H1 (cell line): ENCODE data around the gene CLN5. TPM values are rescaled to one million over a fixed set of nuclear protein-coding genes. Genes with fewer than 3 reads are reported as not detected.

ENCODE experiments used
- CTCF ChIA-PET: fragments of 300-600 bp; sonication (Branson Sonifier 250); formaldehyde crosslinking; loops from one replicate; lab custom pipeline; 2021; ENCODE audit not compliant: partially characterized antibody; lab: Charles Lee
- POLR2A ChIA-PET: fragments of 300-600 bp; sonication (Branson Sonifier 250); formaldehyde crosslinking; loops from one replicate; lab custom pipeline; 2021; ENCODE audit warnings: inconsistent platforms; ENCODE audit not compliant: partially characterized antibody; lab: Charles Lee
- DNase-seq, 2 experiments: peaks; one replicate each; pipeline versions ENCODE4 v3.0.0 to v3.0.0-alpha.2; 2010 to 2022; ENCODE audit warnings: low spot score in 2 of 2, low read depth in 1 of 2, mixed read lengths in 1 of 2
- FAIRE-seq: peaks from 2 replicates; lab custom pipeline; 2011; peaks lifted over from hg19 to GRCh38; lab: Jason Lieb, UNC
- H2AFZ ChIP-seq: 2 replicates; pipeline ENCODE4 v1.8.1; 2012; ENCODE audit warnings: low read length, inconsistent platforms
- H2AK5ac ChIP-seq: 2 replicates; pipeline ENCODE4 v1.6.1; 2013; ENCODE audit warnings: low read depth, low read length
- H2BK120ac ChIP-seq: replicated peaks from 2 replicates; pipeline ENCODE3; 2013; ENCODE audit warnings: low read depth, low read length, inconsistent platforms
- H2BK12ac ChIP-seq: 2 replicates; pipeline ENCODE4 v1.6.1; 2013; ENCODE audit warnings: low read depth, low read length
- H2BK15ac ChIP-seq: 2 replicates; pipeline ENCODE4 v1.6.1; 2013; ENCODE audit warnings: low read length
- H2BK20ac ChIP-seq: 2 replicates; pipeline ENCODE4 v1.6.1; 2013; ENCODE audit warnings: low read length
- H2BK5ac ChIP-seq: 2 replicates; pipeline ENCODE4 v1.6.1; 2013; ENCODE audit warnings: low read depth, low read length
- H3K14ac ChIP-seq: 2 replicates; pipeline ENCODE4 v1.6.1; 2013; ENCODE audit warnings: inconsistent platforms; ENCODE audit not compliant: insufficient read length
- H3K18ac ChIP-seq: 2 replicates; pipeline ENCODE4 v1.6.1; 2013; ENCODE audit warnings: low read length; ENCODE audit errors: extremely low read depth
- H3K23ac ChIP-seq: 2 replicates; pipeline ENCODE4 v1.6.1; 2013; ENCODE audit warnings: inconsistent platforms; ENCODE audit not compliant: insufficient read length
- H3K23me2 ChIP-seq: 2 replicates; pipeline ENCODE4 v1.6.1; 2013; ENCODE audit warnings: low read depth, low read length
- H3K27ac ChIP-seq: 2 replicates; pipeline ENCODE4 v1.6.1; 2011; ENCODE audit warnings: low read depth, low read length, inconsistent platforms
- H3K27me3 ChIP-seq, 4 experiments: replicated peaks in 1 of 4; 1 replicate in 1 of 4; 2 replicates in 3 of 4; pipeline versions ENCODE4 v1.6.1 to v1.8.1; 2011 to 2013; ENCODE audit warnings: low read length in 3 of 4, mild to moderate bottlenecking in 3 of 4, inconsistent platforms in 2 of 4, mixed read lengths in 2 of 4, moderate library complexity in 1 of 4; ENCODE audit not compliant: control insufficient read depth in 3 of 4, insufficient read depth in 3 of 4; ENCODE audit errors: extremely low read depth in 1 of 4
- H3K36me3 ChIP-seq, 4 experiments: 2 replicates each; pipeline versions ENCODE4 v1.6.1 to v1.8.1; 2011 to 2013; ENCODE audit warnings: mild to moderate bottlenecking in 4 of 4, low read length in 3 of 4, moderate library complexity in 2 of 4, control low read depth in 1 of 4, inconsistent platforms in 1 of 4; ENCODE audit not compliant: insufficient read depth in 4 of 4, control insufficient read depth in 2 of 4
- H3K4ac ChIP-seq: replicated peaks from 2 replicates; pipeline ENCODE3; 2013; ENCODE audit warnings: low read length, low read depth, mixed read lengths, inconsistent platforms; ENCODE audit not compliant: insufficient read length
- H3K4me1 ChIP-seq, 4 experiments: replicated peaks in 1 of 4; 1 replicate in 1 of 4; 2 replicates in 3 of 4; pipeline versions ENCODE4 v1.6.1 to v1.8.1; 2011 to 2013; ENCODE audit warnings: low read length in 3 of 4, inconsistent platforms in 2 of 4, mixed read lengths in 1 of 4; ENCODE audit not compliant: insufficient read depth in 4 of 4, control insufficient read depth in 3 of 4
- H3K4me2 ChIP-seq, 2 experiments: 2 replicates each; pipeline versions ENCODE4 v1.6.1 to v1.8.1; 2011 to 2013; ENCODE audit warnings: low read depth in 2 of 2, low read length in 2 of 2, control low read depth in 1 of 2, inconsistent platforms in 1 of 2, mild to moderate bottlenecking in 1 of 2; ENCODE audit not compliant: insufficient read depth in 1 of 2
- H3K4me3 ChIP-seq, 4 experiments: fragments of 200-600, 300-600 bp in 1 of 4; sonication (generic), shearing (Covaris generic), sonication (Bioruptor Twin) in 1 of 4; 2 replicates each; pipeline versions ENCODE4 v1.5.1 to v1.8.1; 2011 to 2016; ENCODE audit warnings: low read length in 4 of 4, low read depth in 3 of 4, control low read depth in 2 of 4, inconsistent platforms in 2 of 4, mild to moderate bottlenecking in 2 of 4, mixed read lengths in 1 of 4, moderate library complexity in 1 of 4; ENCODE audit not compliant: insufficient read depth in 2 of 4; ENCODE audit errors: extremely low read depth in 1 of 4
- H3K56ac ChIP-seq: replicated peaks from 2 replicates; pipeline ENCODE3; 2013; ENCODE audit warnings: low read depth, mild to moderate bottlenecking, mixed read lengths, low read length, inconsistent platforms; ENCODE audit not compliant: insufficient read length
- H3K79me1 ChIP-seq: 2 replicates; pipeline ENCODE4 v1.6.1; 2013; ENCODE audit warnings: low read depth, low read length, control low read depth
- H3K79me2 ChIP-seq, 2 experiments: 2 replicates each; pipeline versions ENCODE4 v1.6.1 to v1.8.1; 2012 to 2013; ENCODE audit warnings: low read length in 2 of 2, mild to moderate bottlenecking in 2 of 2, inconsistent platforms in 1 of 2; ENCODE audit not compliant: insufficient read depth in 2 of 2, control insufficient read depth in 1 of 2
- H3K9ac ChIP-seq, 4 experiments: replicated peaks in 1 of 4; 1 replicate in 1 of 4; 2 replicates in 3 of 4; pipeline versions ENCODE4 v1.6.1 to v1.8.1; 2011 to 2013; ENCODE audit warnings: low read depth in 3 of 4, low read length in 3 of 4, control low read depth in 2 of 4, mild to moderate bottlenecking in 2 of 4, moderate library complexity in 2 of 4, inconsistent platforms in 1 of 4; ENCODE audit errors: extremely low read depth in 1 of 4
- H3K9me3 ChIP-seq, 2 experiments: 2 replicates each; pipeline versions ENCODE4 v1.6.1 to v1.8.1; 2012 to 2013; ENCODE audit warnings: mild to moderate bottlenecking in 2 of 2, moderate library complexity in 2 of 2, control low read depth in 1 of 2, inconsistent platforms in 1 of 2, low read depth in 1 of 2, low read length in 1 of 2, mixed read lengths in 1 of 2; ENCODE audit not compliant: insufficient read depth in 2 of 2
- H4K20me1 ChIP-seq, 2 experiments: replicated peaks in 1 of 2; 2 replicates each; pipeline versions ENCODE3 to v1.8.1; 2011 to 2013; ENCODE audit warnings: inconsistent platforms in 2 of 2, low read length in 2 of 2, mild to moderate bottlenecking in 1 of 2; ENCODE audit not compliant: insufficient read depth in 2 of 2, control insufficient read depth in 1 of 2
- H4K5ac ChIP-seq: 2 replicates; pipeline ENCODE4 v1.6.1; 2013; ENCODE audit warnings: low read length, low read depth, mixed read lengths, inconsistent platforms; ENCODE audit not compliant: insufficient read length
- H4K8ac ChIP-seq: 2 replicates; pipeline ENCODE4 v1.8.0; 2013; ENCODE audit warnings: mild to moderate bottlenecking, moderate library complexity, low read length, inconsistent platforms; ENCODE audit not compliant: insufficient read depth; ENCODE audit errors: extremely low read depth
- H4K91ac ChIP-seq: replicated peaks from 2 replicates; pipeline ENCODE3; 2013; ENCODE audit warnings: low read length, mixed read lengths, inconsistent platforms; ENCODE audit not compliant: insufficient read length
- BACH1 ChIP-seq: IDR thresholded peaks from 2 replicates; pipeline ENCODE4 v1.6.1; 2012; ENCODE audit warnings: low read length, improper control_type of control experiment
- BCL11A ChIP-seq, 2 experiments: IDR thresholded peaks; one replicate each; pipeline ENCODE4 v1.6.1; 2011; ENCODE audit warnings: low read depth in 2 of 2, low read length in 2 of 2, mild to moderate bottlenecking in 2 of 2
- CBX5 ChIP-seq: fragments of 300-800, 300-1000 bp; sonication (generic); IDR thresholded peaks from 2 replicates; pipeline ENCODE4 v1.7.1; 2016; ENCODE audit warnings: antibody characterized with exemption, low read length, low read depth
- EGR1 ChIP-seq: IDR thresholded peaks from 2 replicates; pipeline ENCODE4 v1.6.1; 2011; ENCODE audit warnings: low read depth, low read length, borderline replicate concordance
- POU5F1 ChIP-seq: IDR thresholded peaks from 2 replicates; pipeline ENCODE4 v1.6.1; 2011; ENCODE audit warnings: low read depth, mild to moderate bottlenecking, low read length, moderate library complexity
- SRF ChIP-seq: IDR thresholded peaks from 2 replicates; pipeline ENCODE4 v1.6.1; 2011; ENCODE audit warnings: mild to moderate bottlenecking, low read depth, low read length, moderate library complexity
- YY1 ChIP-seq: IDR thresholded peaks from 2 replicates; pipeline ENCODE4 v1.6.1; 2011; ENCODE audit warnings: low read depth, mild to moderate bottlenecking, low read length
- ZNF274 ChIP-seq: IDR thresholded peaks from 2 replicates; pipeline ENCODE4 v1.7.0; 2012; ENCODE audit warnings: low read length, borderline replicate concordance; ENCODE audit errors: extremely low read depth
- WGBS, 2 experiments: shearing (Covaris generic) in 1 of 2; methylation state at CpG; one replicate each; pipeline versions ENCODE4 v1.1.6 to v1.1.7; 2013 to 2015; ENCODE audit warnings: low lambda C conversion rate in 2 of 2, mixed read lengths in 2 of 2, inconsistent platforms in 1 of 2, low coverage in 1 of 2, missing lambda C conversion rate in 1 of 2; ENCODE audit not compliant: insufficient replicate concordance in 2 of 2, insufficient coverage in 1 of 2, insufficient read length in 1 of 2; ENCODE audit errors: extremely low coverage in 1 of 2, missing lambda C conversion rate in 1 of 2; 5-methylcytosine and 5-hydroxymethylcytosine counted together
- polyA plus RNA-seq, 7 experiments: library from polyadenylated mRNA; depleted of rRNA in 3 of 7; stranded (reverse) in 5 of 7; unstranded in 2 of 7; fragments of >200 nt in 5 of 7; fragments of 200-250 nt in 2 of 7; gene quantifications; 1 replicate in 5 of 7; 2 replicates in 1 of 7; 4 replicates in 1 of 7; pipeline versions ENCODE4 v1.2.1 to v1.2.3, GENCODE V29; 2011 to 2013; ENCODE audit warnings: missing spikeins in 2 of 7, mixed read lengths in 2 of 7
- total RNA-seq: library from RNA; stranded (reverse); fragmentation: NEBNext Ultra II Directional; extraction: Animal tissue kit (Norgen Biotek cat#: 25700); gene quantifications from 2 replicates; pipeline ENCODE4 v1.2.1, GENCODE V29; 2021
- TF ChIP-seq, protein P1 (sequence below): IDR thresholded peaks from 2 replicates; pipeline ENCODE4 v1.6.1; 2012; ENCODE audit warnings: inconsistent platforms

The CLN5 gene
- total and polyA plus RNA-seq, 2 of the 8 experiments (the other 6 are each of a cell fraction or from before 2014, with no cell fraction given), result 5.3 to 10.1 TPM

DNA sequence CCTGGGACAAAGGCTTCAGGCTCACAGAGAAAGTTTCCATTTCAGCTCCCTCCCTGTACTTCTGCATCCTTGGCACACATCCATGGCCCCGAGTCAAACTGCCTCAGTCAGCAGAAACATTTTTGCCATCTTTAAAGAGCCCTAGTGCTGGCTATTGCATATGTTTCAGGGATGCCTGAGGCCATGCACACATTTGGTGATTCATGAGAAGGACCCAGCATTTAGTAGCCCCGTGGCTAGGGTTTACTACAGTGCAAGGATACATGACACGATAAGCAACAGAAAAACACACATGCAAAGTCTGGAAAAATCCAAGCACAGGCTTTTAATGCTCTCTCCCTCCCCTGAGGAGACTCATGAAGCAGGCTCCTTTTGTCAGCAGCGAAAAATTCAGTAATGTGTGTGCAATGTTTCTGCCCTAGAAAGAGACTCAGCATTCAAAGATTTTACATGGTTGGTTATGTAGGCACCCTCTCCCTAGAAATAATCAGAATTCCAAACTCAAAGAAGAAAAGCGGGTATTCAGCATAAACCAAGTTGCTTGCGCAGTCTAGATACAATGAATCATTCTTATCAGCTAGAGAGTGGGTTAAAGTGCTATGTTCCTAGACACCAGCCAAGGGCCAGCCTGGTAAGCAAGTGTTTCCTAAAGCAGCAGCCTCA lies 26.0 kb upstream of the CLN5 start:
- H3K9ac ChIP-seq, result no peak overlapping the region
- H3K27me3 ChIP-seq, result no peaks in the 10 kb centered on the region
- no peak overlapping the region for H3K18ac ChIP-seq
- H2BK120ac ChIP-seq, result no peak overlapping the region
- no peaks in the 10 kb centered on the region for H4K20me1 ChIP-seq
- no peak overlapping the region for H3K56ac ChIP-seq
- no peaks in the 10 kb centered on the region for H3K79me2 ChIP-seq
- no peaks in the 10 kb centered on the region for H3K23me2 ChIP-seq
- no peak overlapping the region for H3K23ac ChIP-seq
- ChIA-PET CTCF (interaction anchor here (0.6 to 6.9 kb wide), 3 partner anchors 9 to 1084 kb away, joined by 3 to 38 read pairs (median 3); no protein-coding TSS in a partner anchor), POLR2A (no interaction called here)
- no peak for FAIRE-seq
- no peak overlapping the region for H2BK12ac ChIP-seq
- H2BK15ac ChIP-seq, result no peak overlapping the region
- 88% methylated on average over 6 of the region's 6 CpGs; no CpG with 5 or more reads in 1 of the 2 experiments for WGBS, 2 experiments
- H3K4me2 ChIP-seq, result no peak overlapping the region
- no peak for DNase-seq
- no peaks in the 10 kb centered on the region; a peak in 1 of 7 replicates for H3K4me1 ChIP-seq
- H2BK5ac ChIP-seq, result no peak overlapping the region
- no peaks in the 10 kb centered on the region for H3K36me3 ChIP-seq
- no peak overlapping the region for H3K27ac ChIP-seq
- no peak overlapping the region for H3K4ac ChIP-seq
- no peaks in the 10 kb centered on the region for H3K79me1 ChIP-seq
- H4K5ac ChIP-seq, result no peak overlapping the region
- no peak overlapping the region for H2BK20ac ChIP-seq
- no peak overlapping the region for H2AFZ ChIP-seq
- no peak overlapping the region for H3K4me3 ChIP-seq
- no peak overlapping the region for H3K14ac ChIP-seq
- no peak overlapping the region for H2AK5ac ChIP-seq
- H4K8ac ChIP-seq, result no peak overlapping the region
- H4K91ac ChIP-seq, result no peak overlapping the region
- H3K9me3 ChIP-seq, result peaks cover under 1% of the 10 kb centered on the region in 2 experiments; a peak in 2 of 4 replicates
- TF ChIP-seq POU5F1 (no peak), SRF (no peak), BCL11A (IDR thresholded peaks at IDR 0.05; ENCODE audit: low read depth in 2 of 2, low read length in 2 of 2) (no peak), CBX5 (no peak), YY1 (no peak), BACH1 (no peak), EGR1 (no peak), ZNF274 (no peak)
- TF ChIP-seq, protein P1, sequence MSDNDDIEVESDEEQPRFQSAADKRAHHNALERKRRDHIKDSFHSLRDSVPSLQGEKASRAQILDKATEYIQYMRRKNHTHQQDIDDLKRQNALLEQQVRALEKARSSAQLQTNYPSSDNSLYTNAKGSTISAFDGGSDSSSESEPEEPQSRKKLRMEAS, result no peak
